Keratinocyte (primary cell): ENCODE results near the gene SDS. TPM values are rescaled to one million over a fixed set of nuclear protein-coding genes. Genes with fewer than 3 reads are reported as not detected.

Source experiments
- DNase-seq: peaks from one replicate; pipeline ENCODE4 v3.0.0-alpha.2; 2011; ENCODE audit warnings: low read depth, missing footprints, low spot score
- FAIRE-seq: peaks from 2 replicates; lab custom pipeline; 2011; peaks lifted over from hg19 to GRCh38; lab: Jason Lieb, UNC
- H2AFZ ChIP-seq: 2 replicates; pipeline ENCODE4 v1.6.0; 2012; ENCODE audit warnings: low read length, control low read depth, inconsistent platforms; ENCODE audit not compliant: control insufficient read depth
- H3K27ac ChIP-seq: 2 replicates; pipeline ENCODE4 v1.5.1; 2011; ENCODE audit warnings: low read length; ENCODE audit not compliant: control insufficient read depth, insufficient read depth
- H3K27me3 ChIP-seq: 3 replicates; pipeline ENCODE4 v1.6.0; 2011; ENCODE audit warnings: low read length; ENCODE audit not compliant: control insufficient read depth, insufficient read depth; ENCODE audit errors: extremely low read depth
- H3K36me3 ChIP-seq, 2 experiments: 2 replicates in 1 of 2; 3 replicates in 1 of 2; pipeline ENCODE4 v1.5.1; 2011; ENCODE audit warnings: low read length in 2 of 2, mild to moderate bottlenecking in 1 of 2; ENCODE audit not compliant: control insufficient read depth in 2 of 2, insufficient read depth in 2 of 2; ENCODE audit errors: extremely low read depth in 1 of 2
- H3K4me1 ChIP-seq: 3 replicates; pipeline ENCODE4 v1.5.1; 2011; ENCODE audit warnings: low read length; ENCODE audit not compliant: control insufficient read depth, insufficient read depth; ENCODE audit errors: extremely low read depth
- H3K4me2 ChIP-seq: 3 replicates; pipeline ENCODE4 v1.6.0; 2011; ENCODE audit warnings: low read depth, low read length; ENCODE audit not compliant: control insufficient read depth, insufficient read depth; ENCODE audit errors: extremely low read depth
- H3K4me3 ChIP-seq, 3 experiments: fragments of 200-600 bp in 1 of 3; sonication (generic) in 1 of 3; 2 replicates in 2 of 3; 3 replicates in 1 of 3; pipeline ENCODE4 v1.5.1; 2011 to 2016; ENCODE audit warnings: low read length in 3 of 3, mild to moderate bottlenecking in 3 of 3, control low read depth in 2 of 3, inconsistent platforms in 1 of 3, low read depth in 1 of 3, mixed read lengths in 1 of 3, mixed run types in 1 of 3, moderate library complexity in 1 of 3; ENCODE audit not compliant: control insufficient read depth in 2 of 3, insufficient read depth in 2 of 3; ENCODE audit errors: extremely low read depth in 1 of 3
- H3K79me2 ChIP-seq: 2 replicates; pipeline ENCODE4 v1.6.0; 2012; ENCODE audit warnings: low read length; ENCODE audit not compliant: control insufficient read depth, insufficient read depth
- H3K9ac ChIP-seq: 3 replicates; pipeline ENCODE4 v1.6.0; 2011; ENCODE audit warnings: low read length; ENCODE audit not compliant: control insufficient read depth, insufficient read depth; ENCODE audit errors: extremely low read depth
- H3K9me1 ChIP-seq: 3 replicates; pipeline ENCODE4 v1.6.0; 2011; ENCODE audit warnings: low read length; ENCODE audit not compliant: control insufficient read depth, insufficient read depth; ENCODE audit errors: extremely low read depth
- H3K9me3 ChIP-seq: 2 replicates; pipeline ENCODE4 v1.5.1; 2012; ENCODE audit warnings: low read depth, low read length; ENCODE audit not compliant: control insufficient read depth
- H4K20me1 ChIP-seq: 3 replicates; pipeline ENCODE4 v1.6.0; 2011; ENCODE audit warnings: low read length; ENCODE audit not compliant: control insufficient read depth, insufficient read depth; ENCODE audit errors: extremely low read depth
- CTCF ChIP-seq, 3 experiments: IDR thresholded peaks in 1 of 3; conservative IDR thresholded peaks in 1 of 3; optimal IDR thresholded peaks in 1 of 3; 2 replicates in 2 of 3; 3 replicates in 1 of 3; pipeline versions ENCODE3 to v1.5.1; 2011; ENCODE audit warnings: low read length in 3 of 3, mild to moderate bottlenecking in 3 of 3, moderate library complexity in 2 of 3, control low read depth in 1 of 3, inconsistent platforms in 1 of 3; ENCODE audit not compliant: insufficient read depth in 2 of 3; ENCODE audit errors: extremely low read depth in 1 of 3
- EZH2 ChIP-seq: IDR thresholded peaks from one replicate; pipeline ENCODE4 v1.6.1; 2012; ENCODE audit warnings: inconsistent platforms, mild to moderate bottlenecking, low read length, moderate library complexity
- dilution Hi-C: fragments of 300-500 bp; cut with MboI; formaldehyde crosslinking; loops from one replicate; pipeline ENCODE4 v1.7.0; 2020; ENCODE audit warnings: low sequenced_read_pairs; ENCODE audit not compliant: extremely low pct_ligation_motif_present
- polyA plus RNA-seq, 5 experiments: library from polyadenylated mRNA; depleted of rRNA in 3 of 5; stranded (reverse) in 3 of 5; stranded (forward) in 1 of 5; unstranded in 1 of 5; fragments of >200 nt; gene quantifications; 1 replicate in 1 of 5; 2 replicates in 3 of 5; 3 replicates in 1 of 5; pipeline versions ENCODE4 v1.2.1 to v1.2.3, GENCODE V29; 2011 to 2012; ENCODE audit warnings: missing spikeins in 2 of 5, low read depth in 1 of 5, low replicate concordance in 1 of 5

SDS gene
- polyA plus RNA-seq, 1 donor (not counting 4 experiments of a cell fraction or from before 2014, with no cell fraction given) = not detected

- no peak overlapping the region for H3K27ac ChIP-seq
- TF ChIP-seq CTCF (optimal IDR thresholded peaks at IDR 0.05 in 1 of 3, IDR thresholded peaks at IDR 0.05 in 1 of 3, conservative IDR thresholded peaks at IDR 0.05 in 1 of 3; ENCODE audit: extremely low read depth in 1 of 3, insufficient read depth in 2 of 3, low read length in 3 of 3) (no peak), EZH2 (no peak)
- no peaks in the 10 kb centered on the region for H4K20me1 ChIP-seq
- dilution Hi-C loops = no loop called here
- no peak overlapping the region for H3K9ac ChIP-seq
- no peaks in the 10 kb centered on the region for H3K9me3 ChIP-seq
- no peaks in the 10 kb centered on the region for H3K79me2 ChIP-seq
- no peak overlapping the region for H2AFZ ChIP-seq
- no peaks in the 10 kb centered on the region for H3K36me3 ChIP-seq
- no peak for FAIRE-seq
- no peaks in the 10 kb centered on the region for H3K9me1 ChIP-seq
- no peaks in the 10 kb centered on the region for H3K4me1 ChIP-seq
- DNase-seq = no peak
- no peak overlapping the region for H3K4me2 ChIP-seq
- no peak overlapping the region for H3K4me3 ChIP-seq
- H3K27me3 ChIP-seq = no peaks in the 10 kb centered on the region
Observed at GRCh38 chr12:113400362-113400761, 3.3 kb downstream of the SDS start.

- Histone ChIP-seq H2AFZ (no peak overlapping the region), H3K4me2 (no peak overlapping the region), H3K9me3 (no peaks in the 10 kb centered on the region), H3K9me1 (no peaks in the 10 kb centered on the region), H3K79me2 (no peaks in the 10 kb centered on the region), H3K27ac (no peak overlapping the region), H3K27me3 (no peaks in the 10 kb centered on the region), H4K20me1 (no peaks in the 10 kb centered on the region), H3K36me3 (no peaks in the 10 kb centered on the region), H3K9ac (no peak overlapping the region), H3K4me1 (no peaks in the 10 kb centered on the region), H3K4me3 (no peak overlapping the region)
- TF ChIP-seq EZH2 (no peak), CTCF (optimal IDR thresholded peaks at IDR 0.05 in 1 of 3, IDR thresholded peaks at IDR 0.05 in 1 of 3, conservative IDR thresholded peaks at IDR 0.05 in 1 of 3; ENCODE audit: extremely low read depth in 1 of 3, insufficient read depth in 2 of 3, low read length in 3 of 3) (no peak)
- no peak for FAIRE-seq
- no peak for DNase-seq
- dilution Hi-C loops = no loop called here
Observed at GRCh38 chr12:113399490-113399889, 4.2 kb downstream of the SDS start.
